Measurements from ENCODE around the gene ATF7. TPM values are rescaled to one million over a fixed set of nuclear protein-coding genes. Genes with fewer than 3 reads are reported as not detected.

The ATF7 gene
- total RNA-seq, 1 donor from 2014 or later: 31.5 TPM

- peaks cover 80% of the 10 kb centered on the region for H3K36me3 Mint-ChIP-seq (ENCODE audit: low read depth)
- H3K27ac Mint-ChIP-seq: no peak overlapping the region
- H3K4me1 Mint-ChIP-seq: peaks cover 19% of the 10 kb centered on the region
- no peaks in the 10 kb centered on the region for H3K9me3 Mint-ChIP-seq
- no peak for DNase-seq
- no peaks in the 10 kb centered on the region for H3K27me3 Mint-ChIP-seq
- intact Hi-C loops (cut with micrococcal nuclease): no loop called here
- H3K4me3 Mint-ChIP-seq: no peak overlapping the region
Measured at GRCh38 chr12:53468282-53468681, 157.9 kb downstream of the ATF7 start.

GRCh38 chr12:53467880-53468279 is 158.3 kb downstream of the ATF7 start:
- peaks cover 82% of the 10 kb centered on the region for H3K36me3 Mint-ChIP-seq (ENCODE audit: low read depth)
- intact Hi-C loops (cut with micrococcal nuclease): no loop called here
- peaks cover 22% of the 10 kb centered on the region for H3K4me1 Mint-ChIP-seq
- DNase-seq: no peak
- no peak overlapping the region for H3K4me3 Mint-ChIP-seq
- H3K27me3 Mint-ChIP-seq: no peaks in the 10 kb centered on the region
- no peak overlapping the region for H3K27ac Mint-ChIP-seq
- H3K9me3 Mint-ChIP-seq: no peaks in the 10 kb centered on the region

GRCh38 chr12:53467082-53467481 is 159.1 kb downstream of the ATF7 start:
- no peaks in the 10 kb centered on the region for H3K27me3 Mint-ChIP-seq
- peaks cover 21% of the 10 kb centered on the region for H3K4me1 Mint-ChIP-seq

DNA sequence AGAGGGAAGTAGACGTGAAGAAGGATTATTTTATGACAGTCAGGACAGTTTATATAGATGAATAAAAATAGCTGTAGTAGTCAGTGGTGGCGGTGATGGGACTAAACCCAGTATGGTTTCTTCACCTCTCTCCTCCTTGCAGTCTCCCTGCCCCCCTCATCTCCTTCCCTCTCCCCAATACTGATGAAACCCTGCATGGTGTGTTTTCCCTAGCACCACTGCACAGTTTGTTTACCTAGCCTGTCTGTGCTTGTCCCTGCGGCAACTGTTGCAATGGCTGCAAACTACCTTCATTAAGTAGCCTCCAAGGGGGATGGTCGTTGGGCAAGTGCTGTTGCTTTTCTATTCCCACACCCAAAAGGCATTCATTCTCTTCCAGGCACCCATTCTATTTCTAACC is 159.5 kb downstream of the ATF7 start:
- H3K4me3 Mint-ChIP-seq: no peak overlapping the region
- peak overlapping the region; percentile 1 for H3K27ac Mint-ChIP-seq
- no peak for DNase-seq
- no peaks in the 10 kb centered on the region for H3K9me3 Mint-ChIP-seq
- intact Hi-C loops (cut with micrococcal nuclease): no loop called here
- no peaks in the 10 kb centered on the region for H3K27me3 Mint-ChIP-seq
- peaks cover 84% of the 10 kb centered on the region for H3K36me3 Mint-ChIP-seq (ENCODE audit: low read depth)
- peaks cover 17% of the 10 kb centered on the region for H3K4me1 Mint-ChIP-seq

More at GRCh38 chr12:53467082-53467481, 159.1 kb downstream of the ATF7 start:
- Mint-ChIP-seq H3K27ac (peak overlapping the region; percentile 1), H3K9me3 (no peaks in the 10 kb centered on the region), H3K4me3 (no peak overlapping the region), H3K36me3 (ENCODE audit: low read depth) (peaks cover 84% of the 10 kb centered on the region)
- DNase-seq: no peak
- intact Hi-C loops (cut with micrococcal nuclease): no loop called here

DNA sequence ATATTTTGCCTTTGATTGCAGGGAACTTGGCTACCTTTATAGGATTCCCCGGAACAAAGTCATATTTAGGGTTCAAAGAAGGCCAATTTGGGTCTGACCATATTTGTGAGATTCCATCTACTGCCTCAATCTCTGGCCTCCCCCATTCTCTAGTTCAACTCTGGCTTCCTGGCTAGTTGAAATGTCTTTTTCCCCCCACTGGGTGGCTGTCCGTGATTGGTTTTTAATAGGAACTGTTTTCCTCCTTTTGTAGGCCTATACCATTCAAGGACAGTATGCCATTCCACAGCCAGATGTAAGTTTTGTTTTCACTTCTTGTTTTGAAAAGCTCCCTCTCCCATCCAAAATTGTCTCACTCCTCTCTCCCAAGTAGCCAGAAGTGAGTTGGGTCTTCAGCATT is 160.5 kb downstream of the ATF7 start:
- Mint-ChIP-seq H3K27ac (no peak overlapping the region), H3K9me3 (no peaks in the 10 kb centered on the region)
- intact Hi-C loops (cut with micrococcal nuclease): no loop called here

DNA sequence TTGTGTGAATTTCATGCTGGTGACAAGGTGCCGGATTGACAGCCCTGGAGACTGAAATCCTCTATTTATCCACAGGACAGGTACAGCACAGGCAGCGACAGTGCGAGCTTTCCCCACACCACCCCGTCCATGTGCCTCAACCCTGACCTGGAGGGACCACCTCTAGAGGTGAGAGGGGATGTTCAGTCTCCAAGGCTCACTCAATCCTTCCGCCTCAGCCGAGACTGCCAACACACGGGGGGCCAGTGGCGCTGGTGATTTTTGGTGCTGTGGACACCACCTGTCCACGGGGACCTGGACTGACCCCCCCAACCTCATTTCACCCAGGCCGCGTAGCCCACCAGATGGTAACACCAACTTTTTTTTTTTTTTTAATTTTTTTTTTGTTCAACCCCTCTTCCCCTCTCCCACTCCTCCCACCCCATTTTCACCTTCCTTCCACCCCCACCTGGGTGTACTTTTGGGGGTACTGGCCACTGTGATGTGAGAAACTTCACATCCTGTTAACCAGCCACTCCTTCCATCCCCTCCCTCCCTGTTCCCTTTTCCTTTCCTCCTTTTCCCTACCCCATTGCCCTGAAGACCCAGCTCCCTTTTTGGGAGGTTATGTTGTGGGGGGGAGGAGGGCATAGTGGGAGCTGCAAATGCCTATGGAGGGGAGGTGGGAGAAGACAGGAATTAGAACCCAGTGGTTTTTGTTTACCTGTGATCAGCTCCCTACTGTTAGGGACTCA is 161.3 kb downstream of the ATF7 start:
- Mint-ChIP-seq H3K9me3 (no peaks in the 10 kb centered on the region), H3K4me3 (no peak overlapping the region), H3K27ac (no peak overlapping the region), H3K4me1 (peaks cover 25% of the 10 kb centered on the region), H3K27me3 (no peaks in the 10 kb centered on the region), H3K36me3 (ENCODE audit: low read depth) (peaks cover 89% of the 10 kb centered on the region)
- intact Hi-C loops (cut with micrococcal nuclease): no loop called here
- no peak for DNase-seq

More for the DNA sequence above, 160.5 kb downstream of the ATF7 start:
- H3K4me1 Mint-ChIP-seq: peaks cover 19% of the 10 kb centered on the region
- DNase-seq: no peak
- no peak overlapping the region for H3K4me3 Mint-ChIP-seq
- H3K27me3 Mint-ChIP-seq: no peaks in the 10 kb centered on the region
- H3K36me3 Mint-ChIP-seq (ENCODE audit: low read depth): peaks cover 85% of the 10 kb centered on the region

DNA sequence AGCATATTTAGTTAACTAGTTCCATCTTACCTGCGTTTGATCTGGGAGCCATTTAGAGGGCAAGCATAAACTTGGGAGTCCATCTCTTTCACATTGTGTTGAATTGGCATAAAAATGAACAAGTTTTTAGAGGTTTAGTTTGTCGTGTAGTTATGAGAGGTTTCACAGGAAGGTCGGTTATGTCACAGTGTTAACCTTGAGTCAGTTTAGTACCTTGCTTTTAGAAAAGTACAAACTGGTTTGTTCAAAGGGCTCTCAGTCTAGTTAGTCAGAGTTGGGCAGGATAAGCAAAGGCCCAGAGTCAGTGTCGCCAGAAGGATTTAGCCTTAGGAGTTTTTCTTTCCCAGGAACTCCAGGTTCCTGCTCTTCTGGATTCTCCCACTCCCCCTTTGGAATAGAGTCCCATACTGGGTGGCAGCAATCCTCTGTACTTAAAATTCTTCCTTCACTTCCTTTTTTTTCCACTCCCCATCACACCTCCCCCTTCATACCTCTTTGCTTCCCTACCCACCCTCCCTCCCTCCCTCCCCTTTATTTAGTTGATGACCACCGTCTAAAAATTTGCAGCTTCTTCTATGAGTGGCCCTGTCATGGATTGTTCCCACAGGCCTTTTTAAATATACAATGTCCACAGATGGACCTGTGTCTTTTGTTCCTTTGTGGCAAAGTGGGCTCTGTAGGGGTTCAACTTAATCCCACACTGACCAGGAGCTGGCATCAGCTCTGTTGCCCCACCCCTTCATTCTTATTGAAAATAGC is 162.2 kb downstream of the ATF7 start:
- H3K4me3 Mint-ChIP-seq: no peak overlapping the region
- intact Hi-C loops (cut with micrococcal nuclease): no loop called here
- peaks cover 93% of the 10 kb centered on the region for H3K36me3 Mint-ChIP-seq (ENCODE audit: low read depth)
- no peak for DNase-seq
- H3K4me1 Mint-ChIP-seq: peaks cover 30% of the 10 kb centered on the region
- no peaks in the 10 kb centered on the region for H3K27me3 Mint-ChIP-seq
- no peaks in the 10 kb centered on the region for H3K9me3 Mint-ChIP-seq
- H3K27ac Mint-ChIP-seq: no peak overlapping the region

DNA sequence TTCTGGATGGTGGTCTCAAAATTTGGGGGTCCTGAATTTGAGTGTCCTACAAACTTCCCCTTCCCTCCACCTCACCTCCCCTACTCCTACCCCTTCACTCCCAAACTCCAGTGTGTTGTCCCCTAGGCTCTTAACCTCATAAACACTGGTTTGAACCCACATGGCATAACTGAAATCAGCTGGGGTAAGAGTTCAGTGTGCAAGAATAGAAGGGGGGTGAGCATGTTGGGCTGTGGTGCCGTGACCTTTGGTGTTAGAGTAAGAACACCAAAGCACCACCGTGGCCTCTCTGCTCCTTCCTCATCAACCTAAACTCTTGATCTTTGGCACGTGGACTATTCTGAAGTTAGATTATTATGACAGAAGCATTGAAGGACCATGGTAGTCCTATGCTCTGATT is 163.2 kb downstream of the ATF7 start:
- Mint-ChIP-seq H3K27me3 (no peaks in the 10 kb centered on the region), H3K36me3 (ENCODE audit: low read depth) (peaks cover 92% of the 10 kb centered on the region), H3K9me3 (no peaks in the 10 kb centered on the region), H3K27ac (no peak overlapping the region), H3K4me3 (no peak overlapping the region), H3K4me1 (peaks cover 30% of the 10 kb centered on the region)
- intact Hi-C loops (cut with micrococcal nuclease): no loop called here
- DNase-seq: no peak

DNA sequence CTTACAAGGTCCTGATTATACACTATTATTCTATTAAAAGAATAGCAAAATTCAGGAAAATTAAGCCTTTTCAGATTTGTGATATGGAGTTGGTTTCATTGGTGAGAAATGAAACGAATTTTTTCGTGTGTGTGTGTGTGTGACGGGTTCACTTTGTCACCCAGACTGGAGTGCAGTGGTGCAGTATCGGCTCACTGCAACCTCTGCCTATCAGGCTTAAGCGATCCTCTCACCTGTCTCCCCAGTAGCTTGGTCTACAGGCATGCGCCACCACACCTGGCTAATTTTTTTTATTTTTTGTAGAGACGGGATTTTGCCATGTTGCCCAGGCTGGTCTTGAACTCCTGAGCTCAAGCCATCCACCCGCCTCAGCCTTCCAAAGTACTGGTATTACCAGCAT is 164.6 kb downstream of the ATF7 start:
- no peaks in the 10 kb centered on the region for H3K27me3 Mint-ChIP-seq
- intact Hi-C loops (cut with micrococcal nuclease): no loop called here

DNA sequence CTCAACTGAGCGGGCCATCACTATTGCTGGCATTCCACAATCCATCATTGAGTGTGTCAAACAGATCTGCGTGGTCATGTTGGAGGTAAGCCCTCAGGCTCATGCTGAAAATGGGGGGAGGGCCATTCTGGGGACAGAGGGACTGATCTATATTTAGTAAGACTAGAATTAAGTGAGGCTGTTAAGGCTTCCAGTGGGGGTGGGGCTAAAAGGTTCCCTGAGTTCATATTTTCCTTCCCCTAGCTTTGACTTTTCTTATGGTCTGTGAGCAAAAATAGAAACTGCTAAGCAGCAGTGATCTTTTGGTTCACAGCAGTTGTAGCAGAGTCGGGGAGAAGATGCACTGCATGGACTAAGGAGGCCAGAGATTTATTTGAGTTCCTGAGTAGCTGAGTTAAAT is 165.1 kb downstream of the ATF7 start:
- H3K4me1 Mint-ChIP-seq: peaks cover 30% of the 10 kb centered on the region
- no peaks in the 10 kb centered on the region for H3K9me3 Mint-ChIP-seq
- intact Hi-C loops (cut with micrococcal nuclease): no loop called here
- H3K36me3 Mint-ChIP-seq (ENCODE audit: low read depth): peaks cover 83% of the 10 kb centered on the region
- no peak for DNase-seq
- no peak overlapping the region for H3K4me3 Mint-ChIP-seq
- no peak overlapping the region for H3K27ac Mint-ChIP-seq
- H3K27me3 Mint-ChIP-seq: no peaks in the 10 kb centered on the region

More for the DNA sequence above, 164.6 kb downstream of the ATF7 start:
- H3K36me3 Mint-ChIP-seq (ENCODE audit: low read depth): peaks cover 84% of the 10 kb centered on the region
- H3K4me3 Mint-ChIP-seq: no peak overlapping the region
- no peak for DNase-seq
- H3K9me3 Mint-ChIP-seq: no peaks in the 10 kb centered on the region
- peaks cover 30% of the 10 kb centered on the region for H3K4me1 Mint-ChIP-seq
- no peak overlapping the region for H3K27ac Mint-ChIP-seq

- H3K4me3 Mint-ChIP-seq: no peak overlapping the region
- H3K27me3 Mint-ChIP-seq: no peaks in the 10 kb centered on the region
- peaks cover 39% of the 10 kb centered on the region for H3K4me1 Mint-ChIP-seq
- no peak overlapping the region for H3K27ac Mint-ChIP-seq
- no peaks in the 10 kb centered on the region for H3K9me3 Mint-ChIP-seq
- no peak for DNase-seq
- intact Hi-C loops (cut with micrococcal nuclease): loop anchor here (2.0 kb wide), 1 partner anchor 14 kb away; no protein-coding TSS in a partner anchor
- H3K36me3 Mint-ChIP-seq (ENCODE audit: low read depth): peaks cover 84% of the 10 kb centered on the region
Measured at GRCh38 chr12:53459097-53459496, 167.1 kb downstream of the ATF7 start.

Other genes starting within 250 kb of the ATF7 start
- gene SP1, start 246.2 kb downstream of the ATF7 start, total RNA-seq: 67.7 and 69.2 TPM in 2 replicates
- 0.09 TPM in 1 of 2 replicates, not detected in the other for gene AMHR2, start 202.5 kb downstream of the ATF7 start, total RNA-seq
- gene PRR13, start 184.6 kb downstream of the ATF7 start, total RNA-seq: 201 and 211 TPM in 2 replicates
- 942 and 960 TPM in 2 replicates for gene PCBP2, start 174.3 kb downstream of the ATF7 start, total RNA-seq
- 13.5 and 15.3 TPM in 2 replicates for gene MAP3K12, start 126.9 kb downstream of the ATF7 start, total RNA-seq
- 49.7 and 52.2 TPM in 2 replicates for gene TARBP2, start 125.1 kb downstream of the ATF7 start, total RNA-seq
- 0.57 TPM in 1 of 2 replicates, not detected in the other for gene NPFF, start 118.9 kb downstream of the ATF7 start, total RNA-seq
- gene ATP5MC2, start 49.7 kb upstream of the ATF7 start, total RNA-seq: 408 and 411 TPM in 2 replicates
- gene CALCOCO1, start 101.1 kb upstream of the ATF7 start, total RNA-seq: 14.5 and 15.2 TPM in 2 replicates
- gene CISTR, start 125.6 kb upstream of the ATF7 start, total RNA-seq: not detected in 2 replicates

Data from activated CD4-positive, alpha-beta T cell treated with anti-CD3 and anti-CD28 coated beads, Interleukin-2, amount 10 ng/mL, durations not matched to agents 24 days and 14 days (primary cell).